Right lobe of liver (tissue), 4 donors: ENCODE results near the gene LETM1.

Source experiments
- POLR2A ChIP-seq: fragments of 450-650 bp; IDR thresholded peaks from one replicate; pipeline ENCODE4 v1.6.1; 2017; ENCODE audit warnings: antibody characterized with exemption, mild to moderate bottlenecking
- TF ChIP-seq, protein P1 (sequence below), 4 donors: fragments of 200-600 bp in 3 of 4; fragments of 450-650 bp in 1 of 4; IDR thresholded peaks; one replicate each; pipeline versions ENCODE4 v1.5.1 to v1.8.0; 2016 to 2022; ENCODE audit warnings: antibody characterized with exemption in 4 of 4, mild to moderate bottlenecking in 2 of 4
- donor health status: DM: no; HTN: no; CAD: no.
- donor health status: DM: no; HTN: no; CAD: no.
- donor health status: DM: no; HTN: yes; CAD: no.

- TF ChIP-seq, protein P1, sequence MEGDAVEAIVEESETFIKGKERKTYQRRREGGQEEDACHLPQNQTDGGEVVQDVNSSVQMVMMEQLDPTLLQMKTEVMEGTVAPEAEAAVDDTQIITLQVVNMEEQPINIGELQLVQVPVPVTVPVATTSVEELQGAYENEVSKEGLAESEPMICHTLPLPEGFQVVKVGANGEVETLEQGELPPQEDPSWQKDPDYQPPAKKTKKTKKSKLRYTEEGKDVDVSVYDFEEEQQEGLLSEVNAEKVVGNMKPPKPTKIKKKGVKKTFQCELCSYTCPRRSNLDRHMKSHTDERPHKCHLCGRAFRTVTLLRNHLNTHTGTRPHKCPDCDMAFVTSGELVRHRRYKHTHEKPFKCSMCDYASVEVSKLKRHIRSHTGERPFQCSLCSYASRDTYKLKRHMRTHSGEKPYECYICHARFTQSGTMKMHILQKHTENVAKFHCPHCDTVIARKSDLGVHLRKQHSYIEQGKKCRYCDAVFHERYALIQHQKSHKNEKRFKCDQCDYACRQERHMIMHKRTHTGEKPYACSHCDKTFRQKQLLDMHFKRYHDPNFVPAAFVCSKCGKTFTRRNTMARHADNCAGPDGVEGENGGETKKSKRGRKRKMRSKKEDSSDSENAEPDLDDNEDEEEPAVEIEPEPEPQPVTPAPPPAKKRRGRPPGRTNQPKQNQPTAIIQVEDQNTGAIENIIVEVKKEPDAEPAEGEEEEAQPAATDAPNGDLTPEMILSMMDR (IDR thresholded peaks at IDR 0.05), result no peak
- TF ChIP-seq POLR2A, result no peak
Observed at GRCh38 chr4:1789552-1789951, 66.4 kb downstream of the LETM1 start.
